SIG-M5 (cell line): ENCODE measurements around the gene ACOT8.
"Not testable (repeated sequence)": the region's sequence is repeated elsewhere in the genome, so short reads cannot be mapped to it uniquely, and the experiment has no call there.

Experiments used
- DNase-seq: peaks from one replicate; lab custom pipeline; 2025; lab: John Stamatoyannopoulos, UW

Gene ACOT8

GRCh38 chr20:45887346-45887715, 30.1 kb upstream of the ACOT8 start, which contains the start of gene SPATA25:
TSS of gene SPATA25 (minus strand) at chr20:45887622. CDS start at chr20:45887590, 32 bp downstream.
- no peak for DNase-seq

DNA sequence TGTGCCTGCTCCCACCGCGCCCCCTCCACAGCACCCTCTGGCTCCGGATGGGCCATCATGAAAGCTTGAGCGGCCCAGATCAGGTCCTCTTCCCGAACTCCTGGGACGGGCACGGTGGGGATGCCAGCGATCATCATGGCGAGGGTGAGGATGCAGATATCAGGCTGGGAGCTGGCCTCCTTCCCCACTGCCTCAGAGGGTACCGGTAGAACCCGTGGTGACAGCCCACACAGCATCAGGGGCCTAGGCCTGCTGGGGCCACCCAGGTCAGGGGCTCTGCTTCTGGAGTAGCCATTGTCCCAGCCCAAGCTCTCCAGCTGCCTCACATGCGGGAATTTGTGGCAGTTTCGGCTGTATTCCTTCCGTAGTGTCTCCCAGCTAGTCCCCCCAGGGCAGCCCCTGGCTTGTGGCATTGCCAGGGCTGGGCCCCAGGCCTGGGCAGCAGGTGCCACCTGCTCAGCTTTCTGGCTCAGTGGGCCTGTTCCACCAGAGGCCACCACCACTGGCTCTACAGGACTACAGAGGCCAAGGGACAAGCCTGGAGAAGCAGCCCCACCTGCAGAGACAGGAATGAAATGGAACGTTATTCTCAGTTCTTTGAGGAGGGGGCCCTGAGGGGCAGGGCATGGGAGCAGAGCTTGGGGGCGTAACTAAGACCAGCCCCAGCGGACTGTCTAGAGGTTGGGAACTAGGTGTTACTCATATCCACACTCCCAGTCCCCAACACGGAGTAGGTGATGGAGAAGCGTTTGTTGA, 29.6 kb upstream of the ACOT8 start:
- DNase-seq: no peak

DNA sequence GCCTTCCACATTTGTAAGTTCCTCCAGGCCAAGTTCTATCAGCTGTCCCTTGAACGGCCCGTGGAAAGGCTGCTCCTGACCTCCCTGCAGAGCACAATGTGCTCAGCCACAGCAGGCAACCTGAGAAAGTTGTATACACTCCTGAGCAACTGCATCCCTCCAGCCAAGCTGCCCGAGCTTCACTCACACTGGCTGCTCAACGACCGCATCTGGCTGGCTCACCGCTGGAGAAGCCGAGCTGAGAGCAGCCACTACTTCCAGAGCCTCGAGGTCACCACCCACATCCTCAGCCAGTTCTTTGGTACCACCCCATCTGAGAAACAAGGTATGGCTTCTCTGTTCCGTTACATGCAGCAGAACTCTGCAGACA, 25.9 kb upstream of the ACOT8 start:
- no peak for DNase-seq

DNA sequence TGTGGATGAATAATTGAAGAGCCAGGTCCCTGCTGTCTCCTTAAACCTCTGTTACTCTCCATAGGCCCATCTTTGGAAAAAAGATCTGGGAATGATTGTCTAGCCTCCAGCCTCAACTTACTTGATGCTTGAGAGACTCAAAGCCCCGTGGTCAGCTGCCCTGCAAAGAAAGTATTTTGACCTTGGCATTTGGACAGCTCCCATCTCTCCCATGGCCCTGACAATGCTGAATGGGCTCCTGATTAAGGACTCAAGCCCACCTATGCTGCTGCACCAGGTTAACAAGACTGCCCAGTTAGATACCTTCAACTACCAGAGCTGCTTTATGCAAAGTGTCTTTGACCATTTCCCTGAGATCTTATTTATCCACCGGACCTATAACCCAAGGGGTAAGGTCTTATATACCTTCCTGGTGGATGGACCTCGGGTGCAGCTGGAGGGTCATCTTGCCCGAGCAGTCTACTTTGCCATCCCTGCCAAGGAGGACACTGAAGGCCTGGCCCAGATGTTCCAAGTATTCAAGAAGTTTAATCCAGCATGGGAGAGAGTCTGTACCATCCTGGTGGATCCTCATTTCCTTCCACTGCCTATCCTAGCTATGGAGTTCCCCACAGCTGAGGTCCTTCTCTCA, 25.4 kb upstream of the ACOT8 start:
- DNase-seq: no peak

GRCh38 chr20:45880988-45881788, 24.0 kb upstream of the ACOT8 start, which contains the start of gene ZSWIM1:
TSS of gene ZSWIM1 (plus strand) at chr20:45881227. CDS start at chr20:45882593, 1,366 bp downstream.
- peak; percentile 89 for DNase-seq

DNA sequence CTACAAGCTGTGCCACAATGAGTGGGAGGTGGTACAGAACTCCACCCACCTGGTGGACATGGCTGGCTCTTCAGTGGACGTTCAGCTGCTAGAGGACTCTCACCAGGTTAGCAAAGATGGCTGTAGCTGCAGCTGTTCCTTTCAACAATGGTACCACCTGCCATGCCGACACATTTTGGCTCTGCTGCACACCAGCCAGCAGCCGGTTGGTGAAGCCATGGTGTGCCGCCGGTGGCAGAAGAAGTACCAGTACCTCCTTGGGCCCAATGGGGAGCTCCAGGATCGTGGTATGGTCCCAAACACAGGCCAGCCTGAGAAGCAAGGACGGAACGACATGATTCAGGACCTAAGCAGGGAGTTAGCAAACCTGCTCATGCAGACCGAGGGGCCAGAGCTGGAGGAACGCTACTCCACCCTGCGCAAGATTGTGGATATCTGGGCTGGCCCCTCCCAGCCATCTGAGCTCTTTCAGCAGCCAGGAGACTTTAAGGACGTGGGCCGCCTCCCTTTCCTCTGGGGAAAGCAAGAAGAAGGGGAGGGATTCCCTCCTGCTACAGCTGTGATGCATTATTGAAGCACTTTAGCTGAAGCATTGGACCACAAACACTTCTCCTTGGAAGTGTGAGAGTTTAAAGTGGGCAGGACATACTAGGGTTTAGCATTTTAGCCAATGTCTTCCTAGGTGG, 21.0 kb upstream of the ACOT8 start:
- no peak for DNase-seq

DNA sequence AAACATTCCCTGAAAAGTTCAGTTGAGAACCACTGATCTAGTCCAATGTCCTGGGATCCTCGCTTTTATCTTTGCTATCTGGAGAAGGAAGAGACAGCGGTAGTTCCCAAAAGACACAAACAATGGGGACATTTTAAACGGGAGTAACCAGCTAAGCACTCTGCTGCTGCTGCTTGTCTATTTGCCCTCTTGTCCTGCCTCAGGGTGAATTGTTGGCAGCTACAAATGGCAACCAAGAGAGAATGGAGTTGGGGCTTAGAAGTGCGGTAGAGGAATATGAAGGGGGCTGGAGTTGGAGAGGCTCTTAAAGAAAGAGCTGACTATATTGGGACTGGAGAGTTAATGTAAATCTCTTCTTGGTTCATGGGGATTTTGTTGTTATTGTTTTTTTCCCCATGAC, 17.4 kb upstream of the ACOT8 start:
- no peak for DNase-seq

GRCh38 chr20:45874104-45874481, 16.9 kb upstream of the ACOT8 start:
- DNase-seq: not testable (repeated sequence)

GRCh38 chr20:45873409-45874103, 16.4 kb upstream of the ACOT8 start:
- DNase-seq: no peak

GRCh38 chr20:45872626-45873025, 15.4 kb upstream of the ACOT8 start:
- DNase-seq: no peak

DNA sequence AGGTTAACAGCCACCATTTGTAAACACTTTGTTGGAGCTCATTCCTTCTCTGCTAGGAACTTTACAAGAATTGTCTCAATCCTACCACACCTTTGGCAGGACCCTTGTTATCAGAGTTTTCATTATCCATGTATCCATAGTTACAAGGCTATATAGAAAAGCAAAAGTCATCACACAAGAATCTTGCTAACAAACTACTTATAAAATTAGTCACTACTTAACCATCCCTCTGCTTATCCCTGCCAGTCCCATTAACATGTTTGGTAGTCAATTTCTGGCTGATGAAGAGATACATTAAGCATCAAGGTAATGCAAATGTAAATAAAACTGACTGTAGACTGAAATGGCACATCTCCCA, 10.6 kb upstream of the ACOT8 start:
- no peak for DNase-seq

DNA sequence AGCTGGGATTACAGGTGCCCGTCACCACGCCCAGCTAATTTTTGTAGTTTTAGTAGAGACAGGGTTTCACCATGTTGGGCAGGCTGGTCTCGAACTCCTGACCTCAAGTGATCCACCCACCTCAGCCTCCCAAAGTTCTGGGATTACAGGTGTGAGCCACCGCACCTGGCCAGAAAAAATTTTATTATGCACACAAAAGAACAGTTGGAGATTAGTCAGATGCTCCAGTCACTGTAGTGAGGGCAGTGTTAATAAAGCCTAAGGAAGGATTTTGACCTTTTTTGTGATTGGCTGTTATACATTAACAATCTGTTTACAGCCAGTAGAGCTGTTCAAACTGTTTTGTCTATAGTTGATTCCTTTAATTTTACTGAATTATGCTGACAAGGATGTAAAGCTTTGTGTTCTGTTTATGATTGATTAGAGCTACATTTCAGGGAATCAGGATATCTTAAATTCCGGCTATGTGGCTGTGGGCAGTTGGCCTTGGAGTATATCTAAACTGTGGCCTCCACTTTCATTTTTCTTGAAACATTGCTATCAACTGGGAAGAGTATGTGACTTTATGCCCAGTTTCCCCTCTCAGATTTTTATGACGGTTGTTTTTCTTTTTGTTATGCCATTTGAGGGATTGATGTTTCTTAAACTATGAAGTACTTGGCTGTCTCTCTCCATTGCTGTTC, 10.1 kb upstream of the ACOT8 start:
- no peak for DNase-seq

GRCh38 chr20:45866454-45866853, 9.3 kb upstream of the ACOT8 start:
- no peak for DNase-seq

DNA sequence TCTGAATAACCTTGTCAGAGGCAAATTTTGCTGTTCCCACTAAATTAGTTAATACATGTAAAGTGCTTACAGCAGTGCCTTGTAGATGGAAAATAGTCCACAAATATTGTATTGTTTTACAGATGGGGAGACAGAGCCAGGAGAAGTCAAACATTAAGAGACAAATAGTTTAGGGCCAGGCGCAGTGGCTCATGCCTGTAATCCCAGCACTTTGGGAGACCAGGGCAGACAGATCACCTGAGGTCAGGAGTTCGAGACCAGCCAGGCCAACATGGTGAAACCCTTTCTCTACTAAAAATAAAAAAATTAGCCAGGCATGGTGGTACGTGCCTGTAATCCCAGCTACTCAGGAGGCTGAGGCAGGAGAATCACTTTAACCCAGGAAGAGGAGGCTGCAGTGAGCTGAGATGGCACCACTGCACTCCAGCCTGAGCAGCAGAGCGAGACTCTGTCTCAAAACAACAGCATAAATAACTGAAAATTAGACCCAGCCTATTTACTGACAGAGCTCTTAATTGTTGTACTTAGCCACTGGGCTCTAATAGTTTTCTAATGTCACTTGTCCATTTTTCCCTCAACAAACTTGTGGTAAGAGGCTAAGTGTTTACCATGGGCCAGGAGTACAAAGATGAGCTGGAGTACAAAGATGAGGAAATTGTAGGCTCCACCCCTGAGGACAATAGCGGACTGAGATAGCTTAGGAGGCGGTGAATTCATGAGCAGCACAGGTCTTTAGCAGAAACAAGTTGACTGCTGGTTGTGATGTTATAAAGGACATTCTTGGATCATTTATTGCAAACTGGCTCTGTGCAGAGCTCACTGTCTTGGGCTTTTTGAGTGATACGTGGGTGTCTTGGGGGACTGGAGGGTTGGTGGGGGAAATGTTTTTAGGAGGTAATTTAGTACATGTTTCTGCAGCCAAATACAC, 6.6 kb upstream of the ACOT8 start:
- DNase-seq: no peak

- no peak for DNase-seq
These were observed 4.3 kb upstream of the ACOT8 start for GRCh38 chr20:45861221-45862075.

GRCh38 chr20:45860560-45861220, 3.5 kb upstream of the ACOT8 start:
- DNase-seq: no peak

GRCh38 chr20:45859916-45860315, 2.7 kb upstream of the ACOT8 start:
- no peak for DNase-seq

DNA sequence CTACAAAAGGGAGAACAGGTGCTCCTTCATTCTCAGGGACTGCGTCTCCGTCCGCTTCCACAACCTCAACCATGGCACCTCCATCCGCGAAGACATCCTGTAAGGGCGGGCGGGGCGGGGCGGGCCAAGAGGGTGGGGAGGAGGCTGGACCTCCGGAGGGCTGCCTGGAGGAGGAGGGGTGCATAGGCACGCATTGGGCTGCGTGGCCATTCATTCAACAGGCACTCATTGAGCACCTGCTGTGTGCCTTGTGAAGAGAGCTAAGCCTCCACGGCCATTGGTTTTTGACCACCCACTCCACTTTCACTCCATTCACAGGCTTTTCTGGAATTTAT, 657 bp upstream of the ACOT8 start:
- no peak for DNase-seq

DNA sequence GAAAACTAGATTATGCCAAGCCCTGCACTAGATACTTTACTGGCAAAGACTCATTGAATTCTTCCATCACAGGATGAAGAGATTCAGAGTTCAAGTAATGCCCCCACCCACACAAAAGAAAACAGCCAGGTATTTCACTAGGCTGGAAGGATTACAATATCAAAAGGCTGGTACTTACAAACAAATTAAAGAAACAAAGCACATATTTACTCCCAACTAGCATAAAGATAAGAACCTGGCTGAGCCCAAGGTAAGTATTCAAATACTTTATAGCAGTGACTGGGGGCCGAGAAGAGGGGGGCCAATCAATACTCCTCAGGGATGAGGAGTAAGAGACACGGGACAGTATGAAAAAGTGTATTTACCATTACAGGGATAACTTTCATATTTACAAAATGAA, 3.7 kb downstream of the ACOT8 start:
- DNase-seq: no peak
